Endodermal cell (in vitro differentiated cells): ENCODE results near the gene TAF8. TPM values are rescaled to one million over a fixed set of nuclear protein-coding genes. Genes with fewer than 3 reads are reported as not detected.
A peak's percentile ranks its signal among the peaks of the same experiment; 100 is the strongest.

Source experiments
- DNase-seq: peaks from one replicate; pipeline ENCODE4 v3.0.0-alpha.2; 2017
- H3K27ac ChIP-seq: 2 replicates; pipeline ENCODE4 v1.5.1; 2013; ENCODE audit warnings: mild to moderate bottlenecking, low read depth, low read length, moderate library complexity
- H3K27me3 ChIP-seq: 2 replicates; pipeline ENCODE4 v1.6.1; 2013; ENCODE audit warnings: mild to moderate bottlenecking, low read length, moderate library complexity; ENCODE audit not compliant: insufficient read depth, control insufficient read depth, poor library complexity, severe bottlenecking
- H3K36me3 ChIP-seq: 2 replicates; pipeline ENCODE4 v1.7.0; 2013; ENCODE audit warnings: mild to moderate bottlenecking, low read length, moderate library complexity; ENCODE audit not compliant: control insufficient read depth, insufficient read depth
- H3K4me1 ChIP-seq: one replicate; pipeline ENCODE4 v1.7.0; 2013; ENCODE audit warnings: low read length; ENCODE audit not compliant: control insufficient read depth, insufficient read depth
- H3K4me3 ChIP-seq: 2 replicates; pipeline ENCODE4 v1.5.1; 2013; ENCODE audit warnings: mild to moderate bottlenecking, low read length, moderate library complexity
- H3K9ac ChIP-seq: 2 replicates; pipeline ENCODE4 v1.6.1; 2013; ENCODE audit warnings: mild to moderate bottlenecking, low read length, moderate library complexity; ENCODE audit not compliant: poor library complexity, severe bottlenecking; ENCODE audit errors: extremely low read depth
- H3K9me3 ChIP-seq: 2 replicates; pipeline ENCODE4 v1.6.1; 2013; ENCODE audit warnings: mild to moderate bottlenecking, low read length, moderate library complexity; ENCODE audit not compliant: control insufficient read depth
- H3K27ac Mint-ChIP-seq: 2 replicates; pipeline ENCODE4 v1.8.0; 2020; ENCODE audit warnings: mixed read lengths
- H3K27me3 Mint-ChIP-seq: 2 replicates; pipeline ENCODE4 v1.8.0; 2021; ENCODE audit warnings: mild to moderate bottlenecking, mixed read lengths; ENCODE audit not compliant: insufficient read depth
- H3K36me3 Mint-ChIP-seq: 2 replicates; pipeline ENCODE4 v1.8.0; 2020; ENCODE audit warnings: low read depth, mixed read lengths
- H3K4me1 Mint-ChIP-seq: 2 replicates; pipeline ENCODE4 v1.8.0; 2020; ENCODE audit warnings: mixed read lengths
- H3K4me3 Mint-ChIP-seq: 2 replicates; pipeline ENCODE4 v1.8.0; 2020; ENCODE audit warnings: mild to moderate bottlenecking, moderate library complexity, mixed read lengths
- H3K9me3 Mint-ChIP-seq: 2 replicates; pipeline ENCODE4 v1.8.0; 2020; ENCODE audit warnings: mild to moderate bottlenecking, mixed read lengths
- CTCF ChIP-seq: fragments of 200-600 bp; sonication (generic); conservative IDR thresholded peaks from 2 replicates; pipeline ENCODE4 v1.5.0; 2021; ENCODE audit warnings: antibody characterized with exemption, mild to moderate bottlenecking
- WGBS, 2 experiments: methylation state at CpG; one replicate each; pipeline versions ENCODE4 v1.1.5 to v1.1.7; 2013; ENCODE audit warnings: missing lambda C conversion rate in 2 of 2, mixed read lengths in 1 of 2; ENCODE audit not compliant: insufficient coverage in 1 of 2, insufficient read length in 1 of 2; 5-methylcytosine and 5-hydroxymethylcytosine counted together
- total RNA-seq, 2 donors: library from RNA; stranded (reverse); fragmentation: NEBNext Ultra II Directional in 1 of 2; extraction: Animal tissue kit (Norgen Biotek cat#: 25700) in 1 of 2; gene quantifications; 2 replicates in 1 of 2; 3 replicates in 1 of 2; pipeline ENCODE4 v1.2.1, GENCODE V29; 2021

The TAF8 gene
- total RNA-seq, 2 donors from 2014 or later, result 27.9 to 31.0 TPM

GRCh38 chr6:42068872-42069522 lies 18.7 kb downstream of the TAF8 start:
- Histone ChIP-seq H3K9me3 (no peaks in the 10 kb centered on the region), H3K9ac (no peak overlapping the region), H3K4me3 (no peak overlapping the region), H3K36me3 (peaks cover 52% of the 10 kb centered on the region), H3K27ac (no peak overlapping the region), H3K4me1 (no peaks in the 10 kb centered on the region), H3K27me3 (no peaks in the 10 kb centered on the region)
- Mint-ChIP-seq H3K36me3 (peaks cover 28% of the 10 kb centered on the region), H3K27ac (no peak overlapping the region), H3K4me1 (no peaks in the 10 kb centered on the region), H3K4me3 (no peak overlapping the region), H3K27me3 (no peaks in the 10 kb centered on the region), H3K9me3 (no peaks in the 10 kb centered on the region)
- 93 to 95% methylated on average over 5 of the region's 5 CpGs for WGBS, 2 experiments
- TF ChIP-seq CTCF, result peak; percentile 34
- DNase-seq, result no peak

- Histone ChIP-seq H3K27ac (no peak overlapping the region), H3K4me1 (no peaks in the 10 kb centered on the region), H3K4me3 (no peak overlapping the region), H3K9ac (no peak overlapping the region), H3K27me3 (no peaks in the 10 kb centered on the region), H3K36me3 (peaks cover 43% of the 10 kb centered on the region), H3K9me3 (no peaks in the 10 kb centered on the region)
- H3K4me3 Mint-ChIP-seq, result no peak overlapping the region
- H3K27me3 Mint-ChIP-seq, result no peaks in the 10 kb centered on the region
- H3K4me1 Mint-ChIP-seq, result no peaks in the 10 kb centered on the region
- H3K9me3 Mint-ChIP-seq, result no peaks in the 10 kb centered on the region
- H3K36me3 Mint-ChIP-seq, result peaks cover 36% of the 10 kb centered on the region
- TF ChIP-seq CTCF, result no peak
- WGBS, 2 experiments, result 69 to 72% methylated on average over 4 to 6 of the region's 6 CpGs
- no peak for DNase-seq
- no peak overlapping the region for H3K27ac Mint-ChIP-seq
Observed at GRCh38 chr6:42071881-42072583, 21.7 kb downstream of the TAF8 start.

DNA sequence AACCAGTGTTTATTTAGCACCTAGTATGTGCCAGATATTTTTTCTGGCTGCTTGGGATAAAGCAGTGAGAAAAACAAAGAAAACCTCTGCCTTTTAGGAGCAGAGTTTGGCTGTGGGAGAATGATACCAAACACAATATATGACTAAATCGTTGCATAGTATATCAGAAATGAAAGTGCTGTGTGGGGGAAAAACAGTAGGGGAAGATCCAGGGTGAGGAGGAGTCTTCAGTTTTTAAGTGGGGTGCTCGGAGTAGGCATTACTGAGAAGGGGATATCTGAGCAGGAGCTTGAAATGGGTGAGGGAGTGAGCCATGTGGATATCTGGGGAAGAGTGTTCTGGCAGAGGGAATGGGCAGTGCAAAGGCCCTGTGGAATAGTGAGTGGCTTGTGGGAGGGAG lies 23.0 kb downstream of the TAF8 start:
- Mint-ChIP-seq H3K27ac (peak overlapping the region; percentile 10), H3K27me3 (no peaks in the 10 kb centered on the region), H3K36me3 (peaks cover 47% of the 10 kb centered on the region), H3K4me1 (no peaks in the 10 kb centered on the region), H3K4me3 (no peak overlapping the region), H3K9me3 (no peaks in the 10 kb centered on the region)
- 93 to 100% methylated on average over 1 to 2 of the region's 2 CpGs for WGBS, 2 experiments
- peaks cover 44% of the 10 kb centered on the region for H3K36me3 ChIP-seq
- H3K9ac ChIP-seq, result no peak overlapping the region
- H3K4me1 ChIP-seq, result no peaks in the 10 kb centered on the region
- DNase-seq, result no peak
- no peak overlapping the region for H3K27ac ChIP-seq
- no peaks in the 10 kb centered on the region for H3K27me3 ChIP-seq
- no peak overlapping the region for H3K4me3 ChIP-seq
- TF ChIP-seq CTCF, result no peak
- H3K9me3 ChIP-seq, result no peaks in the 10 kb centered on the region
